Fibroblast of peridontal ligament (primary cell): ENCODE results near the gene WDR81.
A peak's percentile ranks its signal among the peaks of the same experiment; 100 is the strongest.
"Not testable (repeated sequence)": the region's sequence is repeated elsewhere in the genome, so short reads cannot be mapped to it uniquely, and the experiment has no call there.

ENCODE experiments used
- DNase-seq: peaks from one replicate; pipeline ENCODE4 v3.0.0-alpha.2; 2010; ENCODE audit errors: extremely low read depth

Gene WDR81

DNA sequence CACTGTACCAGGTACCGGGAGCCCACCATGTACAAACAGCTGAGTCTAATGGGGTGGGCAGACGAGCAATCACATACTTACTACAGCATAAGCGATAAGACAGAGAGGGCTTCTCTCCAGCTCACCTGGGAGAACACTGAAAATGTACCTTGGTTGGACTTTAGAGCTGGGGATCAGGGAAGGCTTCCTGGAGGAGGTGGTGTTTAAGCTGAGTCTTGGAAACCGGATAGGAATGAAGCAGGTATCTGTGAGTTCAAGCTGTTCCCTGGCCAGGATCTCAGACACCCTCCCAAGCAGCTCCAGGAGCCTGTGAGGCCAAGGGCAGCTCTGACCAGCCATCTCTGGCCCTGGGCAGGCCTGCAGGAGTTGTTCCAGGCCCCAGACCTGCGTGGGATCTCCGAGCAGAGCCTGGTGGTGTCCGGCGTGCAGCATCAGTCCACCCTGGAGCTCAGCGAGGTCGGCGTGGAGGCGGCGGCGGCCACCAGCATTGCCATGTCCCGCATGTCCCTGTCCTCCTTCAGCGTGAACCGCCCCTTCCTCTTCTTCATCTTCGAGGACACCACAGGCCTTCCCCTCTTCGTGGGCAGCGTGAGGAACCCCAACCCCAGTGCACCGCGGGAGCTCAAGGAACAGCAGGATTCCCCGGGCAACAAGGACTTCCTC, 29.4 kb downstream of the WDR81 start:
- no peak for DNase-seq

GRCh38 chr17:1754430-1755112, 30.1 kb downstream of the WDR81 start:
- no peak for DNase-seq

- no peak for DNase-seq
These were observed 30.8 kb downstream of the WDR81 start for GRCh38 chr17:1755252-1755826.

DNA sequence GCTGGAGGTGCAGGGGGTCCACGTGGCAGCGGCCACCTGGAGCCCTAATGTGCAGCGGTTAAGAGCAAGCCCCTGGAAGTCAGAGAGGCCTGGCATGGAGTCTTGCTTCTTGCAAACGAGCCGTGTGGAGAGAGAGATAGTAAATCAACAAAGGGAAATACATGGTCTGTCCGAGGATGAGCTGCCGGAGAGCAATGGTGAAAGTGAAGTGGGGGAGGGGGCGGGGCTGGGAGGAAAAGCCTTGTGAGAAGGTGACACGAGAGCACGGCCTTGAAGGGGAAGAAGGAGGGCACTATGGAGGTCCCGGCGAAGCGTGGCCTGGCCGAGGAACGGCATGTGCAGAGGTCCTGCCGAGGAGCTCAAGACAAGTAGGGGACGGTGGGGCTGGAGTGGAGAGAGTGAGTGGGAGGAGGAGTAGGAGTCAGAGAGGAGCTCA, 31.3 kb downstream of the WDR81 start:
- DNase-seq: no peak

GRCh38 chr17:1758807-1759206, 34.3 kb downstream of the WDR81 start:
- no peak for DNase-seq

DNA sequence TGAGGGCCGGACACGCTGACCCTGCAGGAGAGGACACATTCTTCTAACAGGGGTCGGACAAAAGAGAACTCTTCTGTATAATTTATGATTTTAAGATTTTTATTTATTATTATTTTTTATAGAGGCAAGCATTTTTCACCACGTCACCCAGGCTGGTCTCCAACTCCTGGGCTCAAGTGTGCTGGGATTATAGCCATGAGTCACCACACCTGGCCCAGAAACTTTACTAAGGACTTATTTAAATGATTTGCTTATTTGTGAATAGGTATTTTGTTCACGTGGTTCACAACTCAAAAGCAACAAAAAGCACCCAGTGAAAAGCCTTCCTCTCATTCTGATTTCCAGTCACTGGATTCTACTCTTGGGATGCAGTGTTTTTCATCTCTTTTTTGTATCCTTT, 35.0 kb downstream of the WDR81 start:
- DNase-seq: no peak

- peak; percentile 62 for DNase-seq
These were observed 37.9 kb downstream of the WDR81 start for GRCh38 chr17:1762233-1762900.

GRCh38 chr17:1762901-1763898, 38.7 kb downstream of the WDR81 start:
- peak; percentile 90 for DNase-seq

DNA sequence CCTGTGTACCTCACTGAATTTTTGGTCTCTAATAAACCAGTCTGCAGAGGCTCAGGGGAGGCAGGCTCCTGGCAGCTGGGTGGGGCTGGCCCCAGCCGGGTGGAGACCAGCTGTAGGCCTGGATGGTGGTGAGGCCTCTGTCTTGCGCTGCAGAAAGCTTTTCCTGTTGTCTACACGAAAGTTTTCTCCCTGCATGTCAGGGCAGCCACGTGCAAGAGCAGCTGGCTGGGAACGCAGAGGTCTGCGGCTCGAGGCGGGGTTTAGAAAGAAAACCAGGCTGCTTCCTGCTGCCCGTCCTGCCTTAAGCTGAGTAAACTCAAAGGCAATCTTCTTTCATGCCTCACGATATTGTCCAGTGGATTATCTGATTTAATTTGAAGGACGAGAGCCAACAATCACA, 39.8 kb downstream of the WDR81 start:
- peak; percentile 89 for DNase-seq

DNA sequence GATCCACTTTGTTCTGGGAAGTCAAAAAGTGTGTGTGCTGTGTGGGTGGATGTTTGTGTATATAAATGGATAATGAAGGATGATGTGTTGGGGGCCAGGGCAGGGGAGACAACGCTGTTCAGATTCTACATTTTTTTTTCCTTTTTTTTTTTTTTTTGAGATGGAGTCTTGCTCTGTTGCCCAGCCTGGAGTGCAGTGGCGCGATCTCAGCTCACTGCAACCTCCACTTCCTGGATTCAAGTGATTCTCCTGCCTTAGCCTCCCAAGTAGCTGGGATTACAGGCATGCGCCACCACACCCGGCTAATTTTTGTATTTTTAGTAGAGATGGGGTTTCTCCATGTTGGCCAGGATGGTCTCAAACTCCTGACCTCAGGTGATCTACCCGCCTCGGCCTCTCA, 40.2 kb downstream of the WDR81 start:
- not testable (repeated sequence) for DNase-seq

GRCh38 chr17:1765576-1765975, 41.1 kb downstream of the WDR81 start:
- no peak for DNase-seq

DNA sequence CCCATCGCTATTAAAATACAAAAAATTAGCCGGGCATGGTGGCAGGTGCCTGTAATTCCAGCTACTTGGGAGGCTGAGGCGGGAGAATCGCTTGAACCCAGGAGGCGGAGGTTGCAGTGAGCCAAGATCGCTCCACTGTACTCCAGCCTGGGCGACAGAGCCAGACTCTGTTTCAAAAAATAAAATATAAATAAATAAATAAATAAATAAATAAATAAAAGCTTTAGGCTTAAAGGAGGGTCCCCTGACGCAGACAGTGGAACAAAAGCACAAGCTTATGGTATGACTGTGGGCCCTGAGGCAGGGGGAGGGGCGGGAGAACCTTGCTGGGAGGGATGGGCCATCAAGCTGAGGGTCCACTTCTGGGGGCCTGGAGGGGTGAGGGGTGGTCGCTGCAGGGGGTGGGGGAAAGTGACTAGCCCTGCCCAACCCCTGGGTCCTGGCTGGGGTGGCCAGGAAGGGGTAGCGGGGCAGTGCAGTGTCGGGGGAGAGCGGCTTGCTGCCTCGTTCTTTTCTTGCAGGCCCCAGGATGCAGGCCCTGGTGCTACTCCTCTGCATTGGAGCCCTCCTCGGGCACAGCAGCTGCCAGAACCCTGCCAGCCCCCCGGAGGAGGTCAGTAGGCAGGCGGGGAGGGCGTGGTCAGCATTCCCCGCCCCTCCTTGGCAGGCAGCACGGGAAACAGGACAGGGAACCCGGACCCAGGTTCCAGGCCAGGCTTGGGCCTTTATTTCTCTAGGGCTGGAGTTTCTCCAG, 42.1 kb downstream of the WDR81 start:
- no peak for DNase-seq

GRCh38 chr17:1767358-1767757, 42.9 kb downstream of the WDR81 start:
- no peak for DNase-seq

DNA sequence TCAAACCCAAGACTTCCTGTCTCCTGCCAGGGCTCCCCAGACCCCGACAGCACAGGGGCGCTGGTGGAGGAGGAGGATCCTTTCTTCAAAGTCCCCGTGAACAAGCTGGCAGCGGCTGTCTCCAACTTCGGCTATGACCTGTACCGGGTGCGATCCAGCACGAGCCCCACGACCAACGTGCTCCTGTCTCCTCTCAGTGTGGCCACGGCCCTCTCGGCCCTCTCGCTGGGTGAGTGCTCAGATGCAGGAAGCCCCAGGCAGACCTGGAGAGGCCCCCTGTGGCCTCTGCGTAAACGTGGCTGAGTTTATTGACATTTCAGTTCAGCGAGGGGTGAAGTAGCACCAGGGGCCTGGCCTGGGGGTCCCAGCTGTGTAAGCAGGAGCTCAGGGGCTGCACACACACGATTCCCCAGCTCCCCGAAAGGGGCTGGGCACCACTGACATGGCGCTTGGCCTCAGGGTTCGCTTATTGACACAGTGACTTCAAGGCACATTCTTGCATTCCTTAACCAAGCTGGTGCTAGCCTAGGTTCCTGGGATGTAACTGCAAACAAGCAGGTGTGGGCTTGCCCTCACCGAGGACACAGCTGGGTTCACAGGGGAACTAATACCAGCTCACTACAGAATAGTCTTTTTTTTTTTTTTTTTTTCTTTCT, 45.4 kb downstream of the WDR81 start:
- DNase-seq: no peak

DNA sequence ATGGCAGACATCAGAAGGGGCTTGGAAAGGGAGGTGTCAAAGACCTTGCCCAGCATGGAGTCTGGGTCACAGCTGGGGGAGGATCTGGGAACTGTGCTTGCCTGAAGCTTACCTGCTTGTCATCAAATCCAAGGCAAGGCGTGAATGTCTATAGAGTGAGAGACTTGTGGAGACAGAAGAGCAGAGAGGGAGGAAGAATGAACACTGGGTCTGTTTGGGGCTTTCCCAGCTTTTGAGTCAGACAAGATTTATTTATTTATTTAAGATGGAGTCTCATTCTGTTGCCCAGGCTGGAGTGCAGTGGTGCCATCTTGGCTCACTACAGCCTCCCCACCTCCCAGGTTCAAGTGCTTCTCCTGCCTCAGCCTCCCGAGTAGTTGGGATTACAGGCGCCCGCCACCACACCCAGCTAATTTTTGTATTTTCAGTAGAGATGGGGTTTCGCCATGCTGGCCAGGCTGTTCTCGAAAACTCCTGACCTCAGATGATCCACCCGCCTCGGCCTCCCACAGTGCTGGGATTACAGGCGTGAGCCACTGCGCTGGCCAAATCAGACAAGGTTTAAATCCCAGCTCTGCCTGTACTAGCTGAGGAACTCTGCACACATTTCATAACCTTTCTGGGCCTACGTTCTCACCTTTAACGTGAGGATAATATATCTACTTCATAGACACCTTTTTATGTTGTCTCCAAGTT, 48.6 kb downstream of the WDR81 start:
- DNase-seq: not testable (repeated sequence)

- no peak for DNase-seq
These were observed 49.2 kb downstream of the WDR81 start for GRCh38 chr17:1773696-1774181.

DNA sequence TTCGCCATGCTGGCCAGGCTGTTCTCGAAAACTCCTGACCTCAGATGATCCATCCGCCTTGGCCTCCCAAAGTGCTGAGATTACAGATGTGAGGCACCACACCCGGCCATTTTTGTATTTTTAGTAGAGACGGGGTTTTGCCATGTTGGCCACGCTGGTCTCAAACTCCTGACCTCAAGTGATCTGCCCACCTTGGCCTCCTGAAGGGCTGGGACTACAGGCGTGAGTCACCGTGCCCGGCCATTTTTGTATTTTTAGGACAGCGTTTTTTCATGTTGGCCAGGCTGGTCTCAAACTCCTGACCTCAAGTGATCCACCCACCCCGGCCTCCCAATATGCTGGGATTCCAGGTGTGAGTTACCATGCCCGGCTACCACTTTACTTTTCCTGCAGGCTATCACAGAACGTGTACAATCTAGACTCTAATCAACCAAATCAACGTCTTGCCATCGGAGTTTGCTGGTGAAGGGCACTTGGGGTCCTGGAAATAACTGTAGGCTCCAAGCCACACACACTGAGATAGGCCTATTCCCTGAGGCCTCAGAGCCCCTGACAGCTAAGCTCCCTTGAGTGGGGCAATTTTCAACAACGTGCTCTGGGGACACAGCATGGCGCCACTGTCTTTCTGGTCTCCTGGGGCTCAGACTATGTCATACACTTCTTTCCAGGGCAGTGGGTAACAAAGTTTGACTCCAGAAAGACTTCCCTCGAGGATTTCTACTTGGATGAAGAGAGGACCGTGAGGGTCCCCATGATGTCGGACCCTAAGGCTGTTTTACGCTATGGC, 50.1 kb downstream of the WDR81 start:
- no peak for DNase-seq

DNA sequence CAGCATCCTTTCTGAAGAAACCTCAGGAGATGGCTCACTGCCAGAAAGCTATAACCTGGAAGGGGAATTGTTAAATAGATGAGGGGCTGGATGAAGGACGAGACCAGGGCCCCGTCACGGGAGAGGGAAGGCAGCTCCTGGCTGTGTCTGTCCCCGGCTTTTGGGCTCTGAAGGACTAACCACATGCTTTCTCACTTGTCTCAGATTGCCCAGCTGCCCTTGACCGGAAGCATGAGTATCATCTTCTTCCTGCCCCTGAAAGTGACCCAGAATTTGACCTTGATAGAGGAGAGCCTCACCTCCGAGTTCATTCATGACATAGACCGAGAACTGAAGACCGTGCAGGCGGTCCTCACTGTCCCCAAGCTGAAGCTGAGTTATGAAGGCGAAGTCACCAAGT, 51.8 kb downstream of the WDR81 start:
- no peak for DNase-seq

DNA sequence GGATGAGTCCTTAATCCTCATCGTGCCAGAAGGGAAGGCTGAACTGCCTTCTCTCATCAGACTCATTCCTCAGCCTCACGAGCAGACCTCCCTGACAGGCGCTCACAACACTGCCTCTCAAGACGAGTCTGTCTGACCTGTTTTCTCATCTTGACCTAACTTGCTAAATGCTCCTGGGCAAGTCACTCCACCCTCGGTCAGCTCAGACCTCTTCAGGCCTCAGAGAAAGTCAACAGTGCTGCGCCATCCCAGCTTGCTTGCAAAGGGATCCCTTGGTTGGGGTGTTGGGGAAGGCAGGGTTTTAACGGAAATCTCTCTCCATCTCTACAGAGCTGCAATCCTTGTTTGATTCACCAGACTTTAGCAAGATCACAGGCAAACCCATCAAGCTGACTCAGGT, 52.4 kb downstream of the WDR81 start:
- DNase-seq: no peak
